ENCODE measurements around the gene RALGPS1.
A peak's percentile ranks its signal among the peaks of the same experiment; 100 is the strongest.

The RALGPS1 gene

DNA sequence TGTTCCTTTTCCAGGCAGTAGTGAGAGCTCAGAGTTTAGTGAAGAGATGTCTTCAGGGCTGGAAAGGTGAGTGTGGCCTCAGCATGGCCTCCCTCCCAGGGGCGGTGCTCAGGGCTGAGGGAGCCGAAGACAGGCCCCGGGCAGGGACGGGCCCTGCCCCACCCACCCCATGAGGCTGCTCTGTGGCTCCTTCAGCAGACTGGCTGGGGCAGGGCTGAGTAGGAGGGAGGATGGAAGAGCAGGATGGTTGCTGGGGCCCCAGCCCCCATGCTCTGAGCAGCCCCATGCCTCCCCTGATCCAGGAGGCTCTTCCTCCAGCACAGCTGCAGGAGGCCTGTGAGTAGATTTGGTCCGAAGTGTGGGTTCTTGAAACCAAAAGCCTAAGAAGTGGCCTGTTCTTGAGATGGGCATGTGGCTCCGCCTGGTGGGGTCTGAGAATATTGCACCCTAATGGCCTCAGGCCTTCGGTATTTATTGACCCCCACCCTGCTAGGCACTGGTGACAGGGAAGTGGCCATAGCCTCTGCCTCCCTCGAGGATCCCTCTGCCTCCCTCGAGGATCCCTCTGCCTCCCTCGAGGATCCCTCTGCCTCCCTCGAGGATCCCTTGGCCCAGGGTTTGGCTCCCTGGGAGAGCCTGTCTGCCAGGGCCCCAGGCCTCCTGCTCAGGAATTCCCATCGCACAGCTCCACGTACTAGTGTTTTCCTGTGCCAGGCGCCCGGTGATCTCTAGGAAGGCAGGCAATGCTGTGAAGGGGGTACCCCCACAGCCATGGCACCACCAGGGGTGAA is 284.6 kb downstream of the RALGPS1 start:
- H3K27ac Mint-ChIP-seq = no peak overlapping the region
- DNase-seq = peak; percentile 81
- no peaks in the 10 kb centered on the region for H3K36me3 Mint-ChIP-seq (ENCODE audit: low read depth)
- no peaks in the 10 kb centered on the region for H3K27me3 Mint-ChIP-seq
- no peak overlapping the region for H3K4me3 Mint-ChIP-seq
- ATAC-seq = peak; percentile 49
- no peaks in the 10 kb centered on the region for H3K9me3 Mint-ChIP-seq
- H3K4me1 Mint-ChIP-seq = no peaks in the 10 kb centered on the region

DNA sequence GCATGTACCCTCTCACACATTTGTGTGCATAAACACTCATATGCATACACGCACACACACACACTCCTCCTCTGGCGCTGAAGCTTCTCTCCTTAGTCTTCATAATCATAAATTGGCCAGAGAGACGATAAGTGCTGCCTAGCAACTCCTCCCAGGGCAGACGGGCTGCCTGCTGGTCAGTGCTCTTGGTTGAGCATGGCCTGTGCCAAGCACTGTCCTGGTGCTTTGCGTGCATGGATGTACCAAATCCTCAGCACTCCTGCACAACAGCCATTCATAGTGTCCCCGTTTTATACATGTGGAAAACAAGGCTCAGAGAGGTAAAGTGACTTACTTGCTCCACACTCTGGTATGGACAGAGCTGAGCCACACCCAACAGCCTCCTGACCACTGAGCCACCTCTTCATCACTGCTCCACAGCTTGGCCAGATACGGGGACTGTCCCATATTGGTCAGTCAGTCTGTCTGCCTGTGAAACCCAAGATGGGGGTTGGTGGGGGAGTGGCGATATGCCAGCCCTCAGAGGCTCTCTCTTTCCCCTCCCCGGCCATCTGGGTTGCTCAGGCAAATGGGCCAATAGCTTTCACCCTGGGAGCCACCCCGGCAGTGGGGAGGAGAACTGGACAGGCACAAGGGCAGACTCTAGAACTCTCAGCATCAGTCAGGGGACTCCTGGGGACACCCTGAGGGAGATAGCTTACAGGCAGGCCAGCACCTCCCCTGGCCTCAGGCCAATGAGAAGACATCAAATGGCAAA is 285.7 kb downstream of the RALGPS1 start:
- no peaks in the 10 kb centered on the region for H3K9me3 Mint-ChIP-seq
- ATAC-seq (no peak), DNase-seq (no peak)
- H3K4me1 Mint-ChIP-seq = no peaks in the 10 kb centered on the region
- H3K27ac Mint-ChIP-seq = no peak overlapping the region
- H3K36me3 Mint-ChIP-seq (ENCODE audit: low read depth) = no peaks in the 10 kb centered on the region
- H3K4me3 Mint-ChIP-seq = no peak overlapping the region
- H3K27me3 Mint-ChIP-seq = peaks cover 1% of the 10 kb centered on the region

DNA sequence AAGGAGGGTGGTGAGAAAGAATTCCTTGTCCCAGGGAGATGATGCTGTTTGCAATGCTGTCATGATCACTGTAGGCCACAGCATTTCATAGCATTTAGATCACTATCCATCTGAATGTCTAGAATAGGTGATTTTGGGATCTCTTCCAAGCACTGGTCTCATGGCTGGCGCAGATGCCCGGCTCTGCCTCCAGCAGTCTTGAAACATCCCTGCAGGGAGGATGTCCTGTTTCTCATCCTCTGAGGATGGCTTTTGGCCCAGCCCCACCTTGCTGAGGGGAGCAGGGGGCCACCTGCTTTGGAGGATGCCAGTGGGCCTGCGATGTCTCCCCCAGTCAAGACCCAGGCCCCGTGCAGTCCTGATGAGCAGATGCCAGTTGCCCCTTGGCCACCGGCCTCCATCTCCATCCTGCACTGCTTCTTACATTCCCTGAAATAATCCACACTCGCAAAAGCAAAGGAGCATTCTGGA is 286.5 kb downstream of the RALGPS1 start:
- Mint-ChIP-seq H3K9me3 (no peaks in the 10 kb centered on the region), H3K36me3 (ENCODE audit: low read depth) (no peaks in the 10 kb centered on the region), H3K4me3 (no peak overlapping the region), H3K27me3 (peaks cover 1% of the 10 kb centered on the region), H3K27ac (no peak overlapping the region), H3K4me1 (no peaks in the 10 kb centered on the region)
- DNase-seq (no peak), ATAC-seq (no peak)

DNA sequence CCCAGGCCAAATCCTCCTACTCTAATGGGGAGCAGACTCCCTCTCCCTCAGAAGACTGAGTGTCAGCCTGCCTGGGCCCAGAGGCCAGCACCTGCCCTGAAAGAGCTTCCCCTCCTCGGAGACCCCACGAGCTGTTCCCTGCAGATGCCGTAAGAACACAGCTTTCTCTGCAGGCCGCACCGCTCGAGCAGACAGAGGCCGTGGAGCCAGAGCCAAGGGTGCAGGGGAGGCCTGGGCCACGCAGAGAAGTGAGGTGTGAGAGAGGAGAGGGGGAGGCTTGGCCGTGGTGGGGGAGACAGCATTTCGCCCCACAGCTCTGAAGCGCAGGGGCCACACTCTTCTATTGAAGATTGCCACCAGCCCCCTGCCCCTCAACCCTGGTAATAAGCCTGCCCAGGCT is 287.1 kb downstream of the RALGPS1 start:
- Mint-ChIP-seq H3K9me3 (no peaks in the 10 kb centered on the region), H3K36me3 (ENCODE audit: low read depth) (no peaks in the 10 kb centered on the region), H3K27me3 (peaks cover 1% of the 10 kb centered on the region), H3K4me1 (no peaks in the 10 kb centered on the region), H3K4me3 (no peak overlapping the region), H3K27ac (no peak overlapping the region)
- DNase-seq (no peak), ATAC-seq (no peak)

DNA sequence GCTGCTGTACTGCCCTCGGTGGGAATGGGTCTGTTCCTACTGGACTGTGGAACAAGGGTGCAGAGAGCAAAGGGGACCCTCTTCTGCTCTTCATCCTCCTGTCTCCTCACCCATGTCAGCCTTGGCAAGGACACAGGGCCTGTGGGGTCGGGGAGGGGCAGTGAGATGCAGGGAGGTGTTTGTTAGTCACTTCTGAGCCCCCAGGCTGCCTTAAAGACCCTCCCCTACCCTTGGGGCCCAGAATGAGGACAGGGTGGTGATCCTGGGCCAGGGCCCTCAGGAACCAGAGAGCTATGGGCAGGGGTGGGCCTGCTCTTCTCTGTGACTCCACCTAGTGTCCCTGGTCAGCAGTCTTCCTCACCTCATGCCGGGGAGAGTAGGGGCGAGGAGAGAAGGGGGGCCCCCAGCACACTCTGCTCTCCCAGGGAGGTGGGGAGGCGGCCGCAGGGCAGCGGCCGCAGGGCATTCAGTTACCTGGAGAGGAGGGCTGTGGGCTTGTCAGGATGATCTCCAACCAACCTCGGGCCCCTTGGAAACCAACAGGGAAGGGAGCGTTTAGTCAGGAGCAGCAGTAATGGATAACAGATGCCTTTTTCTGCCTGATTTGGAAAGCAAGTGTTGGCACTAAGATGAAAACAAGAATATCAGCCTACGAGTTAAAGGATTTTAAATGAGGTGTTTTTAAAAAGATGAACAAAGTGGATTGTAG is 288.0 kb downstream of the RALGPS1 start:
- Mint-ChIP-seq H3K4me3 (no peak overlapping the region), H3K27me3 (peaks cover 1% of the 10 kb centered on the region), H3K9me3 (no peaks in the 10 kb centered on the region), H3K27ac (no peak overlapping the region), H3K4me1 (no peaks in the 10 kb centered on the region), H3K36me3 (ENCODE audit: low read depth) (no peaks in the 10 kb centered on the region)
- DNase-seq = no peak
- no peak for ATAC-seq

GRCh38 chr9:127203681-127204327 is 289.2 kb downstream of the RALGPS1 start:
- peaks cover 1% of the 10 kb centered on the region for H3K27me3 Mint-ChIP-seq
- no peaks in the 10 kb centered on the region for H3K4me1 Mint-ChIP-seq
- no peaks in the 10 kb centered on the region for H3K36me3 Mint-ChIP-seq (ENCODE audit: low read depth)
- no peak overlapping the region for H3K27ac Mint-ChIP-seq
- no peaks in the 10 kb centered on the region for H3K9me3 Mint-ChIP-seq
- no peak overlapping the region for H3K4me3 Mint-ChIP-seq
- DNase-seq (no peak), ATAC-seq (no peak)

GRCh38 chr9:127204771-127205470 is 290.3 kb downstream of the RALGPS1 start:
- Mint-ChIP-seq H3K4me3 (no peak overlapping the region), H3K27ac (no peak overlapping the region), H3K27me3 (peaks cover 1% of the 10 kb centered on the region), H3K9me3 (no peaks in the 10 kb centered on the region), H3K36me3 (ENCODE audit: low read depth) (no peaks in the 10 kb centered on the region), H3K4me1 (no peaks in the 10 kb centered on the region)
- DNase-seq (no peak), ATAC-seq (peak; percentile 33)

- DNase-seq (no peak), ATAC-seq (no peak)
- no peaks in the 10 kb centered on the region for H3K36me3 Mint-ChIP-seq (ENCODE audit: low read depth)
- peaks cover 3% of the 10 kb centered on the region for H3K27me3 Mint-ChIP-seq
- no peaks in the 10 kb centered on the region for H3K4me1 Mint-ChIP-seq
- no peak overlapping the region for H3K4me3 Mint-ChIP-seq
- H3K27ac Mint-ChIP-seq = no peak overlapping the region
- no peaks in the 10 kb centered on the region for H3K9me3 Mint-ChIP-seq
These were observed 291.4 kb downstream of the RALGPS1 start for GRCh38 chr9:127205952-127206351.

- H3K27me3 Mint-ChIP-seq = peaks cover 4% of the 10 kb centered on the region
- ATAC-seq (no peak), DNase-seq (no peak)
- no peak overlapping the region for H3K27ac Mint-ChIP-seq
- H3K36me3 Mint-ChIP-seq (ENCODE audit: low read depth) = no peaks in the 10 kb centered on the region
- H3K4me1 Mint-ChIP-seq = no peaks in the 10 kb centered on the region
- no peaks in the 10 kb centered on the region for H3K9me3 Mint-ChIP-seq
- H3K4me3 Mint-ChIP-seq = no peak overlapping the region
These were observed 292.1 kb downstream of the RALGPS1 start for GRCh38 chr9:127206666-127207065.

DNA sequence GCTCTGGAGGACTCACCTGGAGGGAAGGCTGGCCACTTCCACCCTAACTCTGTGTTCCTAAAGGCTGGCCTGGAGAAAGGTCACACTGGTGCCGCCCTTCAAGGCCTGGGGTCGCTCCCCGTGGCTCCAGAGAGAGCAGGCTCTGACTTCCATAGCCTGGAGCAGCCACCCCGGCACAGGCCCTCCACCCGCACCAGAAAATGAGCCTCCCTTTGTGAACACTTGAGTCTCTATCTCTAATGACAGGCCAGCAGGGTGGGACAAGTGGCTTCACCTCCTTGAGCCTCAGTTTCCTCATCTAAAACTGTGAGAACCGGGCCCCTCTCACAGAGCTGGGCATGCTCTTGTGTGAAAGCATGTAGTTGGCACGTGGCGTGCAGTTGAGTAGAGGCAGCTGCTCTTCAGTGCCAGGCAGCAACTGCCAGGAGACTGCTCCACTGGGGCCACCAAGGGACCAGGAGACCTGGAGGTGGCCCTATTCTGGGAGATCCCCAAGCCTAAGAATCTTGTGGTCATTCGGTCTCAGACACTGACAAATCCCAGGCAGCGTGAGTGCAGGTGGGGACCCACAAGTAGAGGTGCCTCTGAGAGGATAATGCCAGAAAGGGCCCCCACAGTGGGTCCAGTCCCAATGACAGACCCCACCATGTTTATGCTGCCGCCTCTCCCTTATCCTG is 293.3 kb downstream of the RALGPS1 start:
- DNase-seq = no peak
- Mint-ChIP-seq H3K27me3 (peaks cover 4% of the 10 kb centered on the region), H3K36me3 (ENCODE audit: low read depth) (no peaks in the 10 kb centered on the region), H3K27ac (no peak overlapping the region), H3K4me1 (no peaks in the 10 kb centered on the region), H3K9me3 (no peaks in the 10 kb centered on the region), H3K4me3 (no peak overlapping the region)
- no peak for ATAC-seq

DNA sequence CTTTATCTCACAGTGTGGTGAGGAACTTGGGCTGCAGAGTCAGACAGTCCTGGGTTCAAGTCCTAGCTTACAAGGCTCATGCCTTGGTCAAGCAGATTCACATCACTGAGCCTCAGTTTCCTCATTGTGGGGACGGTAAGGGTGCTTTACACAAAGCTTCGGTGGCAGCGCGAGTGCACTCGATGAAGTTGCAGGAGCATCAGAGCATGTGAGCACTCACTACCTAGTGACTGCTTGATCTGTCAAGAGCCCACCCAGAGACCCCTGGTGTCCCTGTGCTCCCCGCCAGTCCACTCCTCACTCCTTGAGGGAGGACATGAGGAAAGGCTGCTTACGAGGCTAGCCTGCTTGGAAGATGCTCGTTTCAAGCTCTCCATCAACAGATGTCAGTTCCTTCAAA is 293.8 kb downstream of the RALGPS1 start:
- ATAC-seq (no peak), DNase-seq (no peak)
- no peaks in the 10 kb centered on the region for H3K9me3 Mint-ChIP-seq
- H3K27ac Mint-ChIP-seq = no peak overlapping the region
- H3K4me3 Mint-ChIP-seq = no peak overlapping the region
- H3K4me1 Mint-ChIP-seq = no peaks in the 10 kb centered on the region
- H3K27me3 Mint-ChIP-seq = peaks cover 4% of the 10 kb centered on the region
- no peaks in the 10 kb centered on the region for H3K36me3 Mint-ChIP-seq (ENCODE audit: low read depth)

- Mint-ChIP-seq H3K9me3 (no peaks in the 10 kb centered on the region), H3K27me3 (peaks cover 7% of the 10 kb centered on the region), H3K4me3 (no peak overlapping the region), H3K27ac (no peak overlapping the region), H3K4me1 (no peaks in the 10 kb centered on the region), H3K36me3 (ENCODE audit: low read depth) (no peaks in the 10 kb centered on the region)
- no peak for DNase-seq
- ATAC-seq = no peak
These were observed 294.6 kb downstream of the RALGPS1 start for GRCh38 chr9:127209220-127209619.

DNA sequence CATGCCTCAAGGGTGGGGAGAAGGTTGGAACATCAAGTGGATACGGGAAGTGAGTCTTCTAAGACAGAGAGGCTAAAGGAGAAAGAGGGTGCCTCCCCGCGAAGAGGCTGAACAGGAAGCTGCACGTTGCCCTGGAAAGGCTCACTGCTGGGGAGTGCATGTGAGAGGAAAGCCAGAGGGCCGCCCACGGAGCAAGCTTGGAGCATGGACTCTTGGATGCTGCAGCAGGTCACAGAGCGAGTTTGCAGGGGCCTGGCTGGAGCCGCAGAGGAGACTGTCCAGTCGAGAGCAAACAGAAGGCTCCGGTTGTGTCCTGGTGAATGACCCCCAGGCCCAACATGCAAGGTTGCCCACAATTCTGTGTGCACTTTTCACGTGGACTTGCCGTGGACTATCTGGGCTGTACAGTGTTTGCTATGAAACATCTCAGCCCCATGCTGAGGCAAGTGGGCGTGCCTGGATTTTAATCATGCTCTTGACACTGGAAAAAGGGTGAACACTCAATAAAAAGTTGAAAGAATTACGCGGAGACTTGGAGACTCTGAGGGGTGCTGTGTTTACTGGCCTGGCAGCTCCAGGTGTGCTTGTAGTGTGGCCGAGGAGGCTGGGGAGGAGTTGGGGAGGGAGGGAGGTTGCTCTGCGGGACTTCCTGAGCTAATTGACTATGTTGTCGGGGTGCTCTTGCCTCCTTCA is 295.5 kb downstream of the RALGPS1 start:
- no peak overlapping the region for H3K4me3 Mint-ChIP-seq
- no peak for DNase-seq

More for the DNA sequence above, 295.5 kb downstream of the RALGPS1 start:
- peaks cover 5% of the 10 kb centered on the region for H3K27me3 Mint-ChIP-seq
- H3K9me3 Mint-ChIP-seq = no peaks in the 10 kb centered on the region
- no peak for ATAC-seq
- H3K27ac Mint-ChIP-seq = no peak overlapping the region
- H3K36me3 Mint-ChIP-seq (ENCODE audit: low read depth) = no peaks in the 10 kb centered on the region
- H3K4me1 Mint-ChIP-seq = no peaks in the 10 kb centered on the region

Measured in activated naive CD8-positive, alpha-beta T cell treated with anti-CD3 and anti-CD28 coated beads, Interleukin-2, amount 50 U/mL, for 24 hours (primary cell).